ENCODE results near the gene RSPH6A. TPM values are rescaled to one million over a fixed set of nuclear protein-coding genes. Genes with fewer than 3 reads are reported as not detected.

Gene RSPH6A
- total and polyA plus RNA-seq, 2 of the 13 experiments (the other 11 are each of a cell fraction or from before 2014, with no cell fraction given) = 0.07 TPM; not detected in 1

DNA sequence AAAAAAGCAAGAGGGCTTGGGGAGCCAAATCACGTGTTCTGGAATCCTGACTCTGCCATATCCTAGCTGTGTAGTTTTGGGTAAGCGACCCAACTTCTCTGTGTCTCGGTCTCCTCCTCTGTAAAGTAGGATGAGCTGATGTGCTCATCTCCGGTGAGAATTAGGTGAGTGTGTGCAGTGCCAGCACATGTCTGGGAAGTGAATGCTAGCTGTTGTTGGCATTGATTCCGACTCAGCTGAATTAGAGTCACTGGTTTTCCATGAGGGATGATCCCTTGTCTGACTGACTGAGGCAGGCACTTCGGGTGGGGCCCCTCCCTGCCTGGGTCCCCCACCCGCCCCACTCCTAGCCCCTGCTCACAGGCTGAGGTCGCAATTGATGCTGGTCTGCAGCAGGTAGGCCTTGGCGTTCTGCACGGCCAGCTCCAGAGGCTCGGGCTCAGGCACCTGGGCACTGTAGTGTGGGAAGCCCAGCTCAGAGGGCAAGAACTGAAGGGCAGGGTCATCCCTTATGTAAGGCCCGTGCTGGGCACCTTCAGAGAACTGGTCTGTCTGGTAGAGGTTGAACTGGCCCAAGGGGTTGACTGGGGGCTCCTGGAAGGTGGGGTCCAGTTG, 835 bp downstream of the RSPH6A start (continued):
- TF ChIP-seq, protein P1, sequence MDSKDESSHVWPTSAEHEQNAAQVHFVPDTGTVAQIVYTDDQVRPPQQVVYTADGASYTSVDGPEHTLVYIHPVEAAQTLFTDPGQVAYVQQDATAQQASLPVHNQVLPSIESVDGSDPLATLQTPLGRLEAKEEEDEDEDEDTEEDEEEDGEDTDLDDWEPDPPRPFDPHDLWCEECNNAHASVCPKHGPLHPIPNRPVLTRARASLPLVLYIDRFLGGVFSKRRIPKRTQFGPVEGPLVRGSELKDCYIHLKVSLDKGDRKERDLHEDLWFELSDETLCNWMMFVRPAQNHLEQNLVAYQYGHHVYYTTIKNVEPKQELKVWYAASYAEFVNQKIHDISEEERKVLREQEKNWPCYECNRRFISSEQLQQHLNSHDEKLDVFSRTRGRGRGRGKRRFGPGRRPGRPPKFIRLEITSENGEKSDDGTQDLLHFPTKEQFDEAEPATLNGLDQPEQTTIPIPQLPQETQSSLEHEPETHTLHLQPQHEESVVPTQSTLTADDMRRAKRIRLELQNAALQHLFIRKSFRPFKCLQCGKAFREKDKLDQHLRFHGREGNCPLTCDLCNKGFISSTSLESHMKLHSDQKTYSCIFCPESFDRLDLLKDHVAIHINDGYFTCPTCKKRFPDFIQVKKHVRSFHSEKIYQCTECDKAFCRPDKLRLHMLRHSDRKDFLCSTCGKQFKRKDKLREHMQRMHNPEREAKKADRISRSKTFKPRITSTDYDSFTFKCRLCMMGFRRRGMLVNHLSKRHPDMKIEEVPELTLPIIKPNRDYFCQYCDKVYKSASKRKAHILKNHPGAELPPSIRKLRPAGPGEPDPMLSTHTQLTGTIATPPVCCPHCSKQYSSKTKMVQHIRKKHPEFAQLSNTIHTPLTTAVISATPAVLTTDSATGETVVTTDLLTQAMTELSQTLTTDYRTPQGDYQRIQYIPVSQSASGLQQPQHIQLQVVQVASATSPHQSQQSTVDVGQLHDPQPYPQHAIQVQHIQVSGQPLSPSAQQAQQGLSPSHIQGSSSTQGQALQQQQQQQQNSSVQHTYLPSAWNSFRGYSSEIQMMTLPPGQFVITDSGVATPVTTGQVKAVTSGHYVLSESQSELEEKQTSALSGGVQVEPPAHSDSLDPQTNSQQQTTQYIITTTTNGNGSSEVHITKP (CRISPR knock-in tag; IDR thresholded peaks at IDR 0.05; ENCODE audit: low read depth) = no peak
- no peak for TF ChIP-seq ZNF570 (CRISPR knock-in tag; IDR thresholded peaks at IDR 0.05; ENCODE audit: borderline replicate concordance)
- TF ChIP-seq, protein P2, sequence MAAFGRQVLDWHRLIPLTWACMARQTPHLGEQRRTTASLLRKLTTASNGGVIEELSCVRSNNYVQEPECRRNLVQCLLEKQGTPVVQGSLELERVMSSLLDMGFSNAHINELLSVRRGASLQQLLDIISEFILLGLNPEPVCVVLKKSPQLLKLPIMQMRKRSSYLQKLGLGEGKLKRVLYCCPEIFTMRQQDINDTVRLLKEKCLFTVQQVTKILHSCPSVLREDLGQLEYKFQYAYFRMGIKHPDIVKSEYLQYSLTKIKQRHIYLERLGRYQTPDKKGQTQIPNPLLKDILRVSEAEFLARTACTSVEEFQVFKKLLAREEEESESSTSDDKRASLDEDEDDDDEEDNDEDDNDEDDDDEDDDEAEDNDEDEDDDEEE (CRISPR knock-in tag; IDR thresholded peaks at IDR 0.05) = no peak

DNA sequence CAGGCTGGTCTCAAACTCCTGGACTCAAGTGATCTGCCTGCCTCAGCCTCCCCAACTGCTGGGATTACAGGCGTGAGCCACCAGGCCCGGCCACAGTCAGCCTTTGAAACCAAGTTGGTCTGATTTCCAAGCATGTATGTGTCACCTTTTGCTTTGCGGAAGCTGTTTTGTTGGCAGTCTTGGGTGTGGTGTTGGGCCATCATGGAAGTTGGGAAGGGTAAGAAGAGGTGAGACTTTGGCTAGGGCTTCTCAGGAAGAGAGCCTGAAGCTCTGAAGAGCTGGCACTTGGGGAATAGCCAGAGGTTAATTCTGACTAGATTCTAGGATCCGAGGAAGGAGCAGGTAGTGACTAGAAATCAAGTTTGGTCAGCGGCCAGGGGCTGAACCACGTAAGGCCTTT, 2.8 kb downstream of the RSPH6A start:
- Histone ChIP-seq H4K20me1 (ENCODE audit: insufficient read depth, low read length) (no peaks in the 10 kb centered on the region), H2AFZ (ENCODE audit: low read length) (no peak overlapping the region), H3K9ac (ENCODE audit: insufficient read depth, low read depth, low read length) (no peak overlapping the region), H3K27me3 (ENCODE audit: control insufficient read depth in 1 of 2, insufficient read depth in 2 of 2, low read length in 2 of 2) (no peaks in the 10 kb centered on the region; a peak in 1 of 5 replicates), H3K4me2 (ENCODE audit: low read depth, low read length) (no peak overlapping the region), H3K36me3 (replicated peaks in 1 of 2; ENCODE audit: control insufficient read depth in 1 of 2, insufficient read depth in 2 of 2, low read length in 2 of 2) (peaks cover 0 to 1% of the 10 kb centered on the region in 2 experiments; a peak in 1 of 5 replicates), H3K4me3 (replicated peaks in 1 of 3; ENCODE audit: insufficient read depth in 1 of 3, low read depth in 2 of 3, low read length in 3 of 3) (no peak overlapping the region), H3K9me3 (ENCODE audit: low read length) (no peaks in the 10 kb centered on the region), H3K79me2 (ENCODE audit: insufficient read depth, low read length) (no peaks in the 10 kb centered on the region), H3K4me1 (ENCODE audit: insufficient read depth, low read length) (peaks cover 8% of the 10 kb centered on the region), H3K27ac (ENCODE audit: extremely low read length, insufficient read depth, low read length) (no peak overlapping the region)
- POLR2A ChIA-PET = interaction anchor here (1.1 kb wide), 1 partner anchor 183 kb away, joined by 3 read pairs; the partner anchor contains the start of gene CCDC61
- ATAC-seq (no peak), FAIRE-seq (no peak), DNase-seq (ENCODE audit: low spot score) (no peak)
- no peak for TF ChIP-seq ZNF841 (CRISPR knock-in tag; IDR thresholded peaks at IDR 0.05; ENCODE audit: borderline replicate concordance)
- in situ Hi-C loops (cut with HindIII; ENCODE audit: extremely low pct_ligation_motif_present, low pct_unique_long_range_greater_than_20kb) = loop anchor here (10.0 kb wide), 1 partner anchor 203 kb away; no protein-coding TSS in a partner anchor
- BruUV-seq (replicated peaks) = no TSS peak
- intact Hi-C loops (cut with micrococcal nuclease; ENCODE audit: unreplicated experiment) = no loop called here
- WGBS (ENCODE audit: low lambda C conversion rate) = 58% methylated on average over 4 of the region's 6 CpGs
- CTCF ChIA-PET (ENCODE audit: low intra/inter-chr PET ratio, low total read pairs) = no interaction called here

All from HepG2 (cell line).